ENCODE results near the gene ANKS3.

The ANKS3 gene

GRCh38 chr16:4679850-4680636, 54.0 kb downstream of the ANKS3 start:
- TF ChIP-seq CTCF (conservative IDR thresholded peaks at IDR 0.05; ENCODE audit: low read length), result no peak
- DNase-seq (ENCODE audit: low read depth), result no peak
- no peak overlapping the region for H3K4me3 ChIP-seq (ENCODE audit: low read length)

GRCh38 chr16:4679156-4679849, 54.8 kb downstream of the ANKS3 start:
- no peak overlapping the region for H3K4me3 ChIP-seq (ENCODE audit: low read length)

GRCh38 chr16:4678596-4678995, 55.5 kb downstream of the ANKS3 start:
- DNase-seq (ENCODE audit: low read depth), result no peak
- no peak for TF ChIP-seq CTCF (conservative IDR thresholded peaks at IDR 0.05; ENCODE audit: low read length)
- no peak overlapping the region for H3K4me3 ChIP-seq (ENCODE audit: low read length)

More at GRCh38 chr16:4679156-4679849, 54.8 kb downstream of the ANKS3 start:
- no peak for TF ChIP-seq CTCF (conservative IDR thresholded peaks at IDR 0.05; ENCODE audit: low read length)
- no peak for DNase-seq (ENCODE audit: low read depth)

- DNase-seq (ENCODE audit: low read depth), result no peak
- H3K4me3 ChIP-seq (ENCODE audit: low read length), result no peak overlapping the region
- TF ChIP-seq CTCF (conservative IDR thresholded peaks at IDR 0.05; ENCODE audit: low read length), result no peak
Measured at GRCh38 chr16:4677994-4678393, 56.1 kb downstream of the ANKS3 start.

- TF ChIP-seq CTCF (conservative IDR thresholded peaks at IDR 0.05; ENCODE audit: low read length), result no peak
- DNase-seq (ENCODE audit: low read depth), result no peak
- H3K4me3 ChIP-seq (ENCODE audit: low read length), result no peak overlapping the region
Measured at GRCh38 chr16:4677390-4677789, 56.7 kb downstream of the ANKS3 start.

GRCh38 chr16:4676831-4677230, 57.2 kb downstream of the ANKS3 start:
- no peak for DNase-seq (ENCODE audit: low read depth)

More at GRCh38 chr16:4676831-4677230, 57.2 kb downstream of the ANKS3 start:
- no peak overlapping the region for H3K4me3 ChIP-seq (ENCODE audit: low read length)
- TF ChIP-seq CTCF (conservative IDR thresholded peaks at IDR 0.05; ENCODE audit: low read length), result no peak

All from AG10803 (cell line).